Neutrophil (primary cell): ENCODE results near the gene RNF222.

Source experiments
- H3K27ac ChIP-seq: fragments of 200-600 bp; sonication (generic); 2 replicates; pipeline ENCODE4 v1.5.1; 2016; ENCODE audit warnings: mild to moderate bottlenecking, moderate library complexity
- H3K27me3 ChIP-seq: fragments of 200-600 bp; sonication (generic); 2 replicates; pipeline ENCODE4 v1.6.0; 2016; ENCODE audit warnings: mild to moderate bottlenecking
- H3K36me3 ChIP-seq: fragments of 200-600 bp; sonication (generic); 2 replicates; pipeline ENCODE4 v1.5.1; 2017
- H3K4me1 ChIP-seq, 2 experiments: fragments of 200-600 bp in 1 of 2; sonication (generic) in 1 of 2; 1 replicate in 1 of 2; 2 replicates in 1 of 2; pipeline versions ENCODE4 v1.5.1 to v1.6.1; 2013 to 2016; ENCODE audit warnings: low read depth in 1 of 2, low read length in 1 of 2, mild to moderate bottlenecking in 1 of 2, moderate library complexity in 1 of 2; ENCODE audit not compliant: control insufficient read depth in 1 of 2, insufficient read depth in 1 of 2
- H3K4me3 ChIP-seq, 2 experiments: fragments of 200-600 bp in 1 of 2; sonication (generic) in 1 of 2; 1 replicate in 1 of 2; 2 replicates in 1 of 2; pipeline ENCODE4 v1.5.1; 2013 to 2016; ENCODE audit warnings: low read depth in 1 of 2, low read length in 1 of 2, mild to moderate bottlenecking in 1 of 2, moderate library complexity in 1 of 2
- H3K9me3 ChIP-seq: fragments of 200-600 bp; sonication (generic); 2 replicates; pipeline ENCODE4 v1.5.1; 2016
- TF ChIP-seq, protein P1 (sequence below): fragments of 200-600 bp; sonication (generic); IDR thresholded peaks from 2 replicates; pipeline ENCODE4 v1.5.1; 2016; ENCODE audit warnings: antibody characterized with exemption

Gene RNF222

GRCh38 chr17:8341456-8341855 is 56.2 kb downstream of the RNF222 start:
- H3K9me3 ChIP-seq = no peaks in the 10 kb centered on the region
- no peak overlapping the region for H3K4me3 ChIP-seq
- H3K4me1 ChIP-seq = peaks cover 10 to 11% of the 10 kb centered on the region in 2 experiments
- no peak overlapping the region for H3K27ac ChIP-seq
- H3K36me3 ChIP-seq = no peaks in the 10 kb centered on the region
- H3K27me3 ChIP-seq = peaks cover 22% of the 10 kb centered on the region
- TF ChIP-seq, protein P1, sequence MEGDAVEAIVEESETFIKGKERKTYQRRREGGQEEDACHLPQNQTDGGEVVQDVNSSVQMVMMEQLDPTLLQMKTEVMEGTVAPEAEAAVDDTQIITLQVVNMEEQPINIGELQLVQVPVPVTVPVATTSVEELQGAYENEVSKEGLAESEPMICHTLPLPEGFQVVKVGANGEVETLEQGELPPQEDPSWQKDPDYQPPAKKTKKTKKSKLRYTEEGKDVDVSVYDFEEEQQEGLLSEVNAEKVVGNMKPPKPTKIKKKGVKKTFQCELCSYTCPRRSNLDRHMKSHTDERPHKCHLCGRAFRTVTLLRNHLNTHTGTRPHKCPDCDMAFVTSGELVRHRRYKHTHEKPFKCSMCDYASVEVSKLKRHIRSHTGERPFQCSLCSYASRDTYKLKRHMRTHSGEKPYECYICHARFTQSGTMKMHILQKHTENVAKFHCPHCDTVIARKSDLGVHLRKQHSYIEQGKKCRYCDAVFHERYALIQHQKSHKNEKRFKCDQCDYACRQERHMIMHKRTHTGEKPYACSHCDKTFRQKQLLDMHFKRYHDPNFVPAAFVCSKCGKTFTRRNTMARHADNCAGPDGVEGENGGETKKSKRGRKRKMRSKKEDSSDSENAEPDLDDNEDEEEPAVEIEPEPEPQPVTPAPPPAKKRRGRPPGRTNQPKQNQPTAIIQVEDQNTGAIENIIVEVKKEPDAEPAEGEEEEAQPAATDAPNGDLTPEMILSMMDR = no peak
